Left renal cortex interstitium (tissue), 4 donors: ENCODE data around the gene OSBPL1A. TPM values are rescaled to one million over a fixed set of nuclear protein-coding genes. Genes with fewer than 3 reads are reported as not detected.
A peak's percentile ranks its signal among the peaks of the same experiment; 100 is the strongest.

Source experiments
- DNase-seq, 4 donors: peaks; one replicate each; pipeline ENCODE4 v3.0.0-alpha.2; 2013; ENCODE audit warnings: low read depth in 4 of 4, low spot score in 2 of 4, missing footprints in 1 of 4
- polyA plus RNA-seq, 4 donors: library from polyadenylated mRNA; unstranded; fragments of 120-200 nt; gene quantifications; one replicate each; pipeline ENCODE4 v1.2.1, GENCODE V29; 2013; ENCODE audit not compliant: insufficient read length in 4 of 4

OSBPL1A gene
- polyA plus RNA-seq, 4 donors, result 46.5 to 56.9 (median 49.7) TPM

DNA sequence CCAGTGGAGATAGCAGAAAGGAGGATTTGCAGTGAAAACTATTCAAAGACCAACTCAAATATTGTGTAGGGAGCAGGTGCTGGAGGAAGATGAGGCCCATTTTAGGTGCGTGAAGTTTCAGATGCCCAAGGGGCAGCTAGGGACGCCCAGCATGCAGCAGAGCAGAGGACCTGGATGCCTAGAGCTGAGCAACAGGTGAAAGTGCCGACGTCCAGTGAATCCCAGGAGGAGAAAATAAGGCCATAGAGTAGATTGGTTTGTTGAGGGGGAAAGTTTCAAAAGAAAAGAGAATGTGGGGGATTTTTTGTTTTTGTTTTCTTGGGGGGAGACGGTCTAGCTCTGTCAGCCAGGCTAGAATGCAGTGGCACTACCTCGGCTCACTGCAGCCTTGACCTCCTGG, 53.1 kb downstream of the OSBPL1A start:
- DNase-seq, result no peak

GRCh38 chr18:24342347-24342746, 55.3 kb downstream of the OSBPL1A start:
- DNase-seq, result no peak

GRCh38 chr18:24341361-24341760, 56.3 kb downstream of the OSBPL1A start:
- no peak for DNase-seq

- no peak for DNase-seq
These were observed 64.5 kb downstream of the OSBPL1A start for GRCh38 chr18:24333084-24333483.

- DNase-seq, result no peak
These were observed 71.4 kb downstream of the OSBPL1A start for GRCh38 chr18:24326211-24326610.

- no peak for DNase-seq
These were observed 75.0 kb downstream of the OSBPL1A start for GRCh38 chr18:24322584-24323136.

DNA sequence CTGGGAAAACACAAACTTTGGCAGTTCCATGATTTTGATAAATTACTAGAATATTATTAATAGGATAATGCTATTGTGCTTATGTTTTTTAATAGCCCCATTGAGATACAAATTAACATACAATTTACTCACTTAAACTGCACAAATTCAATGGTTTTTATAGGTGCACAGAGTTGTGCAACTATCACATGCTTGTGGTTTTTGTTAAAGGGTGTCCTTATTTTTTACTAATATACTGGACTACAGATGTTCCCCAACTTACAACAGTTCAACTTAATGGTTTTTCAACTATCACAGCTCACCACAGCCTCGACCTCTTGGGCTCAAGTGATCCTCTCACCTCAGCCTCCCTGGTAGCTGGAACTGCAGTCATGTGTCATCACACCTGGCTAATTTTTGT, 76.6 kb downstream of the OSBPL1A start:
- DNase-seq, result no peak

- no peak for DNase-seq
These were observed 77.9 kb downstream of the OSBPL1A start for GRCh38 chr18:24319757-24320156.

DNA sequence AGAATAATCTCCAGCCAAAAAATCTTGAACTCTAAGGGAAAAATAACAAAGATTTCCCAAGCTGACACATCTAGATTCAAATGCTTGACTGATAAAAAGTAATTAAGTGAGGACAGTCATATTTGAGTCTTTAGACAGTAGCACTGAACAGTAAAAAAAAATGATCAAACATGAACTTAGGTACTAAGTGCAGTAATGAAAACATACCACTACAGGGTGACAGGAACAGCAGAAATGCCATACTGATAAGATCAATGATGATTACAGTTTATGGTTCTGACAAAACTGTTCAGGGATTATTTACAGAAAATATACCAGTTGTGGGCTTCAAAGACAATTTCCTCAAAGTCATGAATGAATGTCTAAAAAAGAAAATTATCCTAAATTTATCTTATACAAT, 80.3 kb downstream of the OSBPL1A start:
- no peak for DNase-seq

DNA sequence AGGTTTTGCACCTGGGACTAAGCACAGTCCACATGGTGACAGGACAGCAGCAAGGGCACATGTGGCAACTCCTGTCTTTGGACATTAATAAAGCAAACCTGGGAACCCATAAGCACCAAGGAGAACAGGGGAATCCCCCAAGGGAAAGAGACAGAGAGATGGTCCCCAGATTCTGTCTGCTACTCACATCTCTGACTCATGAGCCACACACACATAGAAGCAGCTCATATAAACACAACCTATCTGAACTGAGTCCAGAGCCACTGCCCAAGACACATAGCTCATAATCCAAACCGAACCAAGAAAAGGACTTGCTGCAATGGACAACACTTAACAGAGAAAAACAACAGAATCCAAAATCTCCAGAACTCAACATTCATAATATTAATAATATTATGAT, 82.5 kb downstream of the OSBPL1A start:
- no peak for DNase-seq

- no peak for DNase-seq
These were observed 91.4 kb downstream of the OSBPL1A start for GRCh38 chr18:24306201-24306600.

GRCh38 chr18:24300703-24301102, 96.9 kb downstream of the OSBPL1A start:
- DNase-seq, result no peak

GRCh38 chr18:24296276-24296675, 101.3 kb downstream of the OSBPL1A start:
- no peak for DNase-seq

DNA sequence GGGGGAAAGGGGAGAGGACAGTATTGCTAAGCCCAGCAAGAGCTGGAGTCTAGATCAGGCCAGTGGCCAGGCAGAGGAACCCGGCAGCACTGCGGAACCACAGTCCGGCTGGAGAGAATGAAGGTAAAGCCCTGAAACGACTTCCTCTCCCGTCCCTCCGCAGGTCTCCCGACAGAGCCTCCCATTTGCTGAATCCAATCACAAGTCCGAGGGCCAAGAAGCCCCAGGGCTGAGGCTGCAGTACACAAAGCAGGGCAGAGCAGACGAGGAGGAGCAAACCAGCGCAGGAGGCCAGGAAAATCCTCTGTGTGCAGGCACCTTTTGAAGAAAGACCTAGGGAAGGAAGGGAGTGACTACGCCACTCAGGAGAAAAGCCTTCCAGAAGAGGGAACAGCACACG, 104.4 kb downstream of the OSBPL1A start:
- DNase-seq, result no peak

- DNase-seq, result no peak
These were observed 119.0 kb downstream of the OSBPL1A start for GRCh38 chr18:24278591-24278990.

- DNase-seq, result no peak
These were observed 120.0 kb downstream of the OSBPL1A start for GRCh38 chr18:24277516-24278195.

GRCh38 chr18:24276994-24277393, 120.6 kb downstream of the OSBPL1A start:
- no peak for DNase-seq

DNA sequence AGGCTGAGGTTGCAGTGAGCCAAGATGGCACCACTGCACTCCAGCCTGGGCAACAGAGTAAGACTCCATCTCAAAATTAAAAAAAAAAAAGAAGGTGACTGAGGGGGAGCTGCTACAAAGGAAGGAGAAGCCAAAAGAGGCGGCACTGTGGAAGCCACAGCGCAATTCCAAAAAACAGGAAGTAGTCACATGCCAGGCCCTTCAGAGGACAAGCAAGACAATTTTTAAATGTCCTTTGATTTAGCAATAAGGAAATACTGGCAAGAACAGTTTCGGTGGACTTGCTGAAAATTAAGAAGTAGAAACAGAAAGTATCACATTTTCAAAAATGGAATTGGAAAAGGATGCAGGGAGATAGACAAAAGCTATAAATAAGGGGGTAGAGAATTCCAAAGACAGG, 122.8 kb downstream of the OSBPL1A start:
- no peak for DNase-seq

- no peak for DNase-seq
These were observed 124.0 kb downstream of the OSBPL1A start for GRCh38 chr18:24273596-24273995.

- DNase-seq, result peak in 1 of 4 donors; percentile 36
These were observed 125.4 kb downstream of the OSBPL1A start for GRCh38 chr18:24272229-24272525.

DNA sequence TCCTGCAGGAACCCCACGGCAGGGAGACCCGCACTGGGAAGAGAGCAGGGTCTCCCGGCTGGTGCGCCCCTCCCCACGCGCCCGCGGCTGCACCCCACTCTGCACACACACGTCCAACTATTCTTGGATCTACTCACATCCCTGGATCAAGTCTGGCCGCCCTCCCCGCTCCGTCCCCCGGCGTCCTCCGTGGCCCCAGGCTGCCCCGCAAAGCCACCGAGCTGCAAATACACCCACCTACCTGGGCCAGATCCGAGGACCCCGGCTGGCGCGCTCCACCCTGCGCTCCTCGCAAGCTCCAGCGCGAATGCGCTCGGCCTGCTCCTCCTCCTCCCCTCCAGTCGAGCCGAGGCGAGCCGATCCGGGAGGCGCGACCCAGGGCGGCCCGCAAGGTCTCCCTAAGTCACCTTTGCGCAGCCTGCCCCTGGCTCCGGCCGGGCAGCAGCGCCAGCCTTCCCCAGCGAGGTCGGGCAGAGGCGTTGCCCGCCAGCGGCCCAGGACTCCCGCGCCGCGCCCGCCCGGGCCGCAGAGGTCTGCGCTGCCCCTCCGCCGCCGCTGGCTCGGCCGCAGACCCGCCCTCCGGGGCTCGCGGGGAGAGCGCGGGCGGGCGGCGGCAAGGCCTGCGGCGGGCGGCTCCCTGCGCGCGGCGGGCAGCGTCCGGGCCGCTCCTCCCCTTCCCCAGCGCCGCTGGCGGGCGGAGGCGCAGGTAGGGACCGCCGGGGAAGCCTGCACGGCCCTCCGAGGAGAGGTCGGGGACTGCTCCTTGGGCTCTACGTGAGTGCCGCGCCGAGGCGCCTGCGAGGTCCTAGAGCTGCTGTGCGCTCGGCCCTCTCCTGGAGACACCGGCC, 126.0 kb downstream of the OSBPL1A start:
- peak; percentile 55 to 67 (median 62) for DNase-seq

DNA sequence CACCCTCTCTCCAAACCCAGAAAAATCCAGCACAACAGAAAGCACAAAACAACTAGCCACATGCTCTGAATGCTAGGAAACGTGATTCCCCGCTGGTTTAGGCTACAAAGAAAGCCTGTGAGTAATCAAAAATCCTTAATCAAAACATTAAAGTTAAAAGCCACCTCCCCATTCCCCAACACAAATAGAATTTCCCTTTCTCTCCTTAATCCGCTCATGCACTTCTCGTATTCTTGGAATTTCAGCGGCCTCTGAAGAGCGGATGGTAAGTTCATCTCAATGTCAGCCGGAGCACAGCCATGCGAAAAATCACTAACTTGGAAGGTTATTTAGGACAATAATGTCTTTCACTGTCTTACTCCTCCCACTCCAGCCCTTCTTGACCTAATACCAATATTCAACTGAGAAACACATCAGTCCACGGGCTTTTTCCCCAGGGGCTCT, 126.7 kb downstream of the OSBPL1A start:
- peak in 3 of 4 donors; percentile 26 to 65 (median 28) for DNase-seq
